Caco-2 (cell line): Measurements from ENCODE around the gene MS4A10. TPM values are rescaled to one million over a fixed set of nuclear protein-coding genes. Genes with fewer than 3 reads are reported as not detected.

Source experiments
- BruUV-seq: library from RNA; stranded (reverse); fragments of 400-500 nt; replicated peaks from 2 replicates; lab custom pipeline; 2021; lab: Mats Ljungman, UMichigan
- CTCF ChIA-PET: fragments of 300-600 bp; sonication (Branson Sonifier 250); formaldehyde crosslinking; loops from one replicate; lab custom pipeline; 2022; ENCODE audit warnings: antibody characterized with exemption; lab: Charles Lee
- POLR2A ChIA-PET: fragments of 300-600 bp; sonication (Branson Sonifier 250); formaldehyde crosslinking; loops from one replicate; lab custom pipeline; 2022; ENCODE audit warnings: antibody characterized with exemption; lab: Charles Lee
- DNase-seq, 2 experiments: peaks; one replicate each; pipeline versions ENCODE4 v3.0.0 to v3.0.0-alpha.2; 2020 to 2022
- H3K27me3 ChIP-seq: replicated peaks from 2 replicates; pipeline ENCODE4 v1.6.0; 2011; ENCODE audit warnings: low read length; ENCODE audit not compliant: control insufficient read depth, insufficient read depth
- H3K36me3 ChIP-seq: 2 replicates; pipeline ENCODE4 v1.5.1; 2011; ENCODE audit warnings: low read length; ENCODE audit not compliant: control insufficient read depth, insufficient read depth
- H3K4me1 ChIP-seq: fragments of 250-450 bp; sonication (Bioruptor Pico); 2 replicates; pipeline ENCODE4 v1.5.1; 2020; ENCODE audit warnings: mild to moderate bottlenecking
- H3K4me3 ChIP-seq: 2 replicates; pipeline ENCODE4 v1.5.1; 2011; ENCODE audit warnings: low read depth, mild to moderate bottlenecking, control low read depth, low read length
- H3K9me3 ChIP-seq: fragments of 250-450 bp; sonication (Bioruptor Pico); 2 replicates; pipeline ENCODE4 v1.5.1; 2020; ENCODE audit warnings: mild to moderate bottlenecking, moderate library complexity
- H3K27ac Mint-ChIP-seq: one replicate; pipeline ENCODE4 v1.8.0; 2022; ENCODE audit warnings: mixed read lengths; ENCODE audit not compliant: unreplicated experiment
- H3K27me3 Mint-ChIP-seq: one replicate; pipeline ENCODE4 v1.8.0; 2022; ENCODE audit warnings: mixed read lengths; ENCODE audit not compliant: insufficient read depth, unreplicated experiment
- H3K36me3 Mint-ChIP-seq: one replicate; pipeline ENCODE4 v1.8.0; 2022; ENCODE audit warnings: mild to moderate bottlenecking, mixed read lengths; ENCODE audit not compliant: insufficient read depth, unreplicated experiment
- H3K4me1 Mint-ChIP-seq: one replicate; pipeline ENCODE4 v1.8.0; 2022; ENCODE audit warnings: low read depth, mixed read lengths; ENCODE audit not compliant: unreplicated experiment
- H3K4me3 Mint-ChIP-seq: one replicate; pipeline ENCODE4 v1.8.0; 2022; ENCODE audit warnings: mild to moderate bottlenecking, moderate library complexity, mixed read lengths; ENCODE audit not compliant: unreplicated experiment
- H3K9me3 Mint-ChIP-seq: one replicate; pipeline ENCODE4 v1.8.0; 2022; ENCODE audit warnings: mixed read lengths; ENCODE audit not compliant: unreplicated experiment
- CTCF ChIP-seq, 2 experiments: fragments of 200-600 bp in 1 of 2; IDR thresholded peaks; 1 replicate in 1 of 2; 2 replicates in 1 of 2; pipeline versions ENCODE4 v1.5.1 to v1.8.0; 2011 to 2022; ENCODE audit warnings: antibody characterized with exemption in 1 of 2, control low read depth in 1 of 2, inconsistent platforms in 1 of 2, low read depth in 1 of 2, low read length in 1 of 2, mild to moderate bottlenecking in 1 of 2, moderate library complexity in 1 of 2; ENCODE audit not compliant: insufficient read depth in 1 of 2, severe bottlenecking in 1 of 2, unreplicated experiment in 1 of 2
- intact Hi-C: fragments of 100-400 bp; cut with micrococcal nuclease; formaldehyde crosslinking; loops from one replicate; pipeline ENCODE4 v1.10.0; 2022; ENCODE audit not compliant: unreplicated experiment
- total RNA-seq: library from RNA; stranded (reverse); gene quantifications from 2 replicates; pipeline ENCODE4 v1.2.3, GENCODE V29; 2022

MS4A10 gene
- total RNA-seq, 1 experiment from 2014 or later = 0.14 TPM

GRCh38 chr11:60831501-60832079, 46.5 kb downstream of the MS4A10 start:
- CTCF ChIA-PET = interaction anchor here (0.6 to 10.7 kb wide), 12 partner anchors 11 to 721 kb away, joined by 3 to 200 read pairs (median 4); partner anchors contain the start of genes TMEM109 and ZP1
- Mint-ChIP-seq H3K4me1 (no peaks in the 10 kb centered on the region), H3K27me3 (peaks cover 3% of the 10 kb centered on the region), H3K4me3 (no peak overlapping the region), H3K36me3 (no peaks in the 10 kb centered on the region), H3K9me3 (no peaks in the 10 kb centered on the region), H3K27ac (no peak overlapping the region)
- DNase-seq = no peak
- Histone ChIP-seq H3K4me3 (no peak overlapping the region), H3K4me1 (no peaks in the 10 kb centered on the region), H3K36me3 (no peaks in the 10 kb centered on the region), H3K9me3 (no peaks in the 10 kb centered on the region), H3K27me3 (no peaks in the 10 kb centered on the region)
- POLR2A ChIA-PET = no interaction called here
- BruUV-seq = no TSS peak
- TF ChIP-seq CTCF (IDR thresholded peaks at IDR 0.05; ENCODE audit: insufficient read depth in 1 of 2, low read depth in 1 of 2, low read length in 1 of 2, severe bottlenecking in 1 of 2, unreplicated experiment in 1 of 2) = no peak
- intact Hi-C loops = loop anchor here (1.0 to 2.0 kb wide), 5 partner anchors 56 to 295 kb away; no protein-coding TSS in a partner anchor

GRCh38 chr11:60834742-60835533, 49.8 kb downstream of the MS4A10 start:
- intact Hi-C loops = no loop called here
- CTCF ChIA-PET = interaction anchor here (10.7 kb wide), 1 partner anchor 53 kb away, joined by 200 read pairs; no protein-coding TSS in a partner anchor
- BruUV-seq = no TSS peak

More at GRCh38 chr11:60834742-60835533, 49.8 kb downstream of the MS4A10 start:
- H3K36me3 ChIP-seq = no peaks in the 10 kb centered on the region
- Mint-ChIP-seq H3K4me1 (no peaks in the 10 kb centered on the region), H3K27me3 (no peaks in the 10 kb centered on the region), H3K4me3 (no peak overlapping the region), H3K9me3 (no peaks in the 10 kb centered on the region), H3K27ac (no peak overlapping the region), H3K36me3 (peaks cover 6% of the 10 kb centered on the region)
- H3K27me3 ChIP-seq = no peaks in the 10 kb centered on the region
- POLR2A ChIA-PET = no interaction called here
- H3K4me3 ChIP-seq = no peak overlapping the region
- no peak for TF ChIP-seq CTCF (IDR thresholded peaks at IDR 0.05; ENCODE audit: insufficient read depth in 1 of 2, low read depth in 1 of 2, low read length in 1 of 2, severe bottlenecking in 1 of 2, unreplicated experiment in 1 of 2)
- H3K4me1 ChIP-seq = no peaks in the 10 kb centered on the region
- no peak for DNase-seq
- no peaks in the 10 kb centered on the region for H3K9me3 ChIP-seq
